K562 (cell line): ENCODE data around the gene SIGLEC5. TPM values are rescaled to one million over a fixed set of nuclear protein-coding genes. Genes with fewer than 3 reads are reported as not detected.
A peak's percentile ranks its signal among the peaks of the same experiment; 100 is the strongest.

Experiments used
- CAMTA2 ChIP-seq: fragments of 250-450 bp; sonication (Bioruptor Pico); conservative IDR thresholded peaks from 2 replicates; pipeline ENCODE4 v1.5.1; 2022
- CTCF ChIP-seq, 3 experiments: IDR thresholded peaks in 2 of 3; conservative IDR thresholded peaks in 1 of 3; 2 replicates each; pipeline ENCODE4 v1.5.1; 2011 to 2012; ENCODE audit warnings: low read length in 3 of 3, mild to moderate bottlenecking in 3 of 3, control low read depth in 2 of 3, improper control_type of control experiment in 1 of 3, inconsistent platforms in 1 of 3, low read depth in 1 of 3, mixed read lengths in 1 of 3, moderate library complexity in 1 of 3; ENCODE audit not compliant: insufficient read depth in 2 of 3
- JUND ChIP-seq, 2 experiments: IDR thresholded peaks; 2 replicates in 1 of 2; 3 replicates in 1 of 2; pipeline ENCODE4 v1.6.1; 2011; ENCODE audit warnings: borderline replicate concordance in 2 of 2, low read depth in 2 of 2, low read length in 2 of 2, improper control_type of control experiment in 1 of 2, missing biosample characterization in 1 of 2, missing genetic modification characterization in 1 of 2, missing genetic modification reagents in 1 of 2
- KDM4B ChIP-seq, 2 experiments: fragments of 450-650 bp in 1 of 2; sonication (generic) in 1 of 2; IDR thresholded peaks; 2 replicates each; pipeline ENCODE4 v1.6.1; 2016 to 2017; ENCODE audit warnings: borderline replicate concordance in 2 of 2, antibody characterized with exemption in 1 of 2, low read depth in 1 of 2, mild to moderate bottlenecking in 1 of 2
- MAFG ChIP-seq: fragments of 450-650 bp; conservative IDR thresholded peaks from 2 replicates; pipeline ENCODE4 v1.6.1; 2016; ENCODE audit warnings: missing genetic modification characterization, missing compliant biosample characterization
- MAX ChIP-seq: sonication (generic); formaldehyde crosslinking; IDR thresholded peaks from 2 replicates; pipeline ENCODE4 v1.9.0; 2022; ENCODE audit warnings: mild to moderate bottlenecking, missing genetic modification reagents
- MTA2 ChIP-seq: fragments of 450-650 bp; IDR thresholded peaks from 2 replicates; pipeline ENCODE4 v1.6.1; 2016; ENCODE audit warnings: low read depth
- PHTF2 ChIP-seq: fragments of 250-450 bp; sonication (Bioruptor Pico); IDR thresholded peaks from 2 replicates; pipeline ENCODE4 v1.5.0; 2021; ENCODE audit warnings: mild to moderate bottlenecking
- SREBF2 ChIP-seq: sonication (generic); formaldehyde crosslinking; IDR thresholded peaks from 2 replicates; pipeline ENCODE4 v1.4.0; 2020; ENCODE audit warnings: mild to moderate bottlenecking, missing genetic modification reagents
- STAT5A ChIP-seq: IDR thresholded peaks from 2 replicates; pipeline ENCODE4 v1.6.1; 2012; ENCODE audit warnings: low read length, inconsistent platforms, borderline replicate concordance
- STAT6 ChIP-seq: sonication (generic); formaldehyde crosslinking; IDR thresholded peaks from 2 replicates; pipeline ENCODE4 v1.8.1; 2023; ENCODE audit warnings: mild to moderate bottlenecking, missing genetic modification reagents
- U2AF1 ChIP-seq: fragments of 200-400 bp; formaldehyde crosslinking; optimal IDR thresholded peaks from 2 replicates; pipeline ENCODE3; 2017; ENCODE audit warnings: mild to moderate bottlenecking, low read depth, low read length, moderate library complexity
- ZBTB43 ChIP-seq: sonication (generic); formaldehyde crosslinking; IDR thresholded peaks from 2 replicates; pipeline ENCODE4 v1.8.0; 2023; ENCODE audit warnings: mild to moderate bottlenecking, missing genetic modification reagents
- ZFP1 ChIP-seq: fragments of 450-650 bp; formaldehyde crosslinking; IDR thresholded peaks from 2 replicates; pipeline ENCODE4 v1.4.0; 2020; ENCODE audit warnings: mild to moderate bottlenecking, mixed read lengths
- ZNF280A ChIP-seq: fragments of 450-650 bp; IDR thresholded peaks from 2 replicates; pipeline ENCODE4 v1.6.1; 2018; ENCODE audit warnings: mild to moderate bottlenecking, low read depth; ENCODE audit not compliant: partially characterized antibody
- ZNF282 ChIP-seq: sonication (generic); formaldehyde crosslinking; IDR thresholded peaks from 2 replicates; pipeline ENCODE4 v1.8.1; 2023; ENCODE audit warnings: missing genetic modification reagents
- ZNF695 ChIP-seq: fragments of 450-650 bp; formaldehyde crosslinking; IDR thresholded peaks from 2 replicates; pipeline ENCODE4 v1.4.0; 2020; ENCODE audit warnings: mild to moderate bottlenecking, moderate library complexity
- polyA plus RNA-seq, 8 experiments: library from polyadenylated mRNA; depleted of rRNA in 4 of 8; stranded (reverse) in 5 of 8; unstranded in 3 of 8; fragments of >200 nt; fragmentation: Nextera tagmentation in 2 of 8; fragmentation: Illumina TruSeq in 1 of 8; extraction: Ambion mirVana in 2 of 8; extraction: Trizol in 1 of 8; gene quantifications; 2 replicates each; pipeline versions ENCODE4 v1.2.1 to v1.2.3, GENCODE V29; 2011 to 2014; ENCODE audit warnings: inconsistent platforms in 1 of 8, missing spikeins in 1 of 8
- total RNA-seq, 7 experiments: library from RNA; depleted of rRNA in 6 of 7; stranded (reverse); fragments of >200 nt in 6 of 7; fragmentation: Illumina TruSeq in 2 of 7; extraction: Trizol in 2 of 7; gene quantifications; 2 replicates each; pipeline versions ENCODE4 v1.2.1 to v1.2.3, GENCODE V29; 2011 to 2021; ENCODE audit warnings: low replicate concordance in 1 of 7

Gene SIGLEC5
- total and polyA plus RNA-seq, 9 of the 15 experiments (the other 6 are each of a cell fraction or from before 2014, with no cell fraction given), result 0.14 TPM; not detected in 8

- TF ChIP-seq CTCF (IDR thresholded peaks at IDR 0.05 in 2 of 3, conservative IDR thresholded peaks at IDR 0.05 in 1 of 3; ENCODE audit: insufficient read depth in 2 of 3, low read depth in 1 of 3, low read length in 3 of 3) (no peak), STAT6 (CRISPR knock-in tag) (no peak), U2AF1 (no peak), JUND (IDR thresholded peaks at IDR 0.05; ENCODE audit: borderline replicate concordance, low read depth, low read length) (peak; percentile 39; the same call in 1 of the 2 replicates), JUND (tag; IDR thresholded peaks at IDR 0.05; ENCODE audit: borderline replicate concordance, low read depth, low read length) (peak; percentile 50; the same call in 1 of the 3 replicates), KDM4B (IDR thresholded peaks at IDR 0.05; ENCODE audit: borderline replicate concordance in 2 of 2, low read depth in 1 of 2) (no peak), ZBTB43 (CRISPR knock-in tag) (0 out of 2 replicates have a peak, but pooled peaks have one; percentile 63), PHTF2 (CRISPR knock-in tag) (no peak), MAFG (tag) (no peak), SREBF2 (CRISPR knock-in tag) (no peak), STAT5A (no peak), CAMTA2 (CRISPR knock-in tag) (no peak), MTA2 (no peak), ZNF695 (CRISPR knock-in tag) (no peak), ZNF280A (no peak), ZFP1 (no peak), MAX (CRISPR knock-in tag) (no peak), ZNF282 (CRISPR knock-in tag) (no peak)
Measured at GRCh38 chr19:51593969-51594773, 36.0 kb downstream of the SIGLEC5 start (continued).
